SK-N-SH (cell line): ENCODE data around the gene UBR1. TPM values are rescaled to one million over a fixed set of nuclear protein-coding genes. Genes with fewer than 3 reads are reported as not detected.

Source experiments
- CTCF ChIA-PET: fragments of 300-600, 350-600 bp; formaldehyde crosslinking; extraction: SDS; loops from one replicate; lab custom pipeline; 2021; lab: Yijun Ruan, JAX
- POLR2A ChIA-PET: fragments of 350-600 bp; sonication (Branson Sonifier 250); formaldehyde crosslinking; extraction: SDS; loops from one replicate; lab custom pipeline; 2020; ENCODE audit warnings: antibody characterized with exemption, inconsistent platforms; lab: Yijun Ruan, JAX
- DNase-seq: peaks from one replicate; pipeline ENCODE4 v3.0.0; 2012
- H2AFZ ChIP-seq: fragments of 200-600 bp; sonication (generic); 2 replicates; pipeline ENCODE4 v1.8.1; 2016; ENCODE audit warnings: antibody characterized with exemption, mild to moderate bottlenecking, low read depth
- H3F3A ChIP-seq: fragments of 200-600 bp; sonication (generic); replicated peaks from 2 replicates; pipeline ENCODE3; 2016; ENCODE audit warnings: antibody characterized with exemption, mild to moderate bottlenecking; ENCODE audit not compliant: insufficient read depth
- H3K27ac ChIP-seq, 2 experiments: fragments of 200-500 bp in 1 of 2; fragments of 200-600 bp in 1 of 2; sonication (Bioruptor generic) in 1 of 2; sonication (generic), shearing (Covaris generic) in 1 of 2; 2 replicates each; pipeline versions ENCODE4 v1.5.1 to v1.6.1; 2014 to 2016; ENCODE audit warnings: low read depth in 2 of 2, inconsistent platforms in 1 of 2, low read length in 1 of 2, mild to moderate bottlenecking in 1 of 2, mixed read lengths in 1 of 2
- H3K27me3 ChIP-seq: fragments of 200-600 bp; sonication (generic), shearing (Covaris generic); 2 replicates; pipeline ENCODE4 v1.6.1; 2016; ENCODE audit warnings: mixed run types; ENCODE audit not compliant: insufficient read depth
- H3K36me3 ChIP-seq, 2 experiments: fragments of 200-500 bp in 1 of 2; fragments of 200-600 bp in 1 of 2; sonication (Bioruptor generic) in 1 of 2; sonication (generic) in 1 of 2; replicated peaks in 1 of 2; 2 replicates each; pipeline versions ENCODE3 to v1.5.1; 2014 to 2016; ENCODE audit warnings: low read length in 1 of 2, mild to moderate bottlenecking in 1 of 2; ENCODE audit not compliant: insufficient read depth in 2 of 2, control insufficient read depth in 1 of 2
- H3K4me1 ChIP-seq, 2 experiments: fragments of 200-500 bp in 1 of 2; fragments of 200-600 bp in 1 of 2; sonication (Bioruptor generic) in 1 of 2; sonication (generic), shearing (Covaris generic) in 1 of 2; 2 replicates each; pipeline versions ENCODE4 v1.5.1 to v1.6.1; 2014 to 2016; ENCODE audit warnings: low read depth in 1 of 2, low read length in 1 of 2, mixed run types in 1 of 2; ENCODE audit not compliant: insufficient read depth in 2 of 2, control insufficient read depth in 1 of 2
- H3K4me2 ChIP-seq: fragments of 200-600 bp; sonication (generic), shearing (Covaris generic); 2 replicates; pipeline ENCODE4 v1.6.1; 2017; ENCODE audit warnings: mixed run types
- H3K4me3 ChIP-seq, 2 experiments: fragments of 200-500 bp in 1 of 2; fragments of 200-600 bp in 1 of 2; sonication (Bioruptor generic) in 1 of 2; sonication (generic), shearing (Covaris generic) in 1 of 2; 2 replicates each; pipeline versions ENCODE4 v1.5.1 to v1.8.1; 2014 to 2016; ENCODE audit warnings: low read depth in 2 of 2, inconsistent platforms in 1 of 2, low read length in 1 of 2, mild to moderate bottlenecking in 1 of 2, mixed read lengths in 1 of 2, moderate library complexity in 1 of 2
- H3K79me2 ChIP-seq: fragments of 200-600 bp; sonication (generic); 2 replicates; pipeline ENCODE4 v1.8.1; 2017; ENCODE audit warnings: mild to moderate bottlenecking; ENCODE audit not compliant: insufficient read depth
- H3K9ac ChIP-seq: fragments of 200-600 bp; sonication (generic); 2 replicates; pipeline ENCODE4 v1.6.1; 2017; ENCODE audit warnings: mixed run types
- H3K9me2 ChIP-seq: fragments of 200-600 bp; sonication (generic); 2 replicates; pipeline ENCODE4 v1.6.1; 2017; ENCODE audit warnings: mixed run types
- H3K9me3 ChIP-seq: fragments of 200-600 bp; sonication (generic); 2 replicates; pipeline ENCODE4 v1.6.1; 2017; ENCODE audit warnings: mixed run types, mild to moderate bottlenecking, moderate library complexity
- H4K20me1 ChIP-seq: fragments of 200-600 bp; sonication (generic); 2 replicates; pipeline ENCODE4 v1.6.1; 2017; ENCODE audit warnings: mild to moderate bottlenecking, mixed run types; ENCODE audit not compliant: insufficient read depth
- EP300 ChIP-seq, 2 experiments: IDR thresholded peaks; 2 replicates each; pipeline versions ENCODE4 v1.4.0 to v1.6.1; 2012; ENCODE audit warnings: borderline replicate concordance in 1 of 2, low read depth in 1 of 2, low read length in 1 of 2
- EZH2phosphoT487 ChIP-seq: fragments of 200-600 bp; sonication (generic); IDR thresholded peaks from 2 replicates; pipeline ENCODE4 v1.6.1; 2017; ENCODE audit warnings: low read depth, mixed run types, mild to moderate bottlenecking, antibody characterized with exemption, moderate library complexity, borderline replicate concordance
- FOXM1 ChIP-seq: IDR thresholded peaks from 2 replicates; pipeline ENCODE4 v1.4.0; 2012; ENCODE audit warnings: low read depth, mild to moderate bottlenecking
- GABPA ChIP-seq: IDR thresholded peaks from 2 replicates; pipeline ENCODE4 v1.4.0; 2012; ENCODE audit warnings: low read depth, mild to moderate bottlenecking
- GATA2 ChIP-seq: sonication (generic); formaldehyde crosslinking; IDR thresholded peaks from 2 replicates; pipeline ENCODE4 v1.5.0; 2020; ENCODE audit warnings: mild to moderate bottlenecking, missing genetic modification reagents
- IRF3 ChIP-seq: fragments of 150-350 bp; IDR thresholded peaks from 2 replicates; pipeline ENCODE4 v1.6.1; 2016; ENCODE audit warnings: mild to moderate bottlenecking, low read depth, low read length
- JUND ChIP-seq: IDR thresholded peaks from 2 replicates; pipeline ENCODE4 v1.4.0; 2012
- MAX ChIP-seq: IDR thresholded peaks from 2 replicates; pipeline ENCODE4 v1.4.0; 2012; ENCODE audit warnings: low read depth
- NFIC ChIP-seq: IDR thresholded peaks from 2 replicates; pipeline ENCODE4 v1.4.0; 2012; ENCODE audit warnings: borderline replicate concordance
- NRF1 ChIP-seq: IDR thresholded peaks from 2 replicates; pipeline ENCODE4 v1.6.1; 2012; ENCODE audit warnings: low read depth, mild to moderate bottlenecking, low read length
- PBX3 ChIP-seq: IDR thresholded peaks from 2 replicates; pipeline ENCODE4; 2012
- POLR2AphosphoS5 ChIP-seq: IDR thresholded peaks from 2 replicates; pipeline ENCODE4 v1.6.1; 2012; ENCODE audit warnings: low read depth, low read length
- RAD21 ChIP-seq: IDR thresholded peaks from 2 replicates; pipeline ENCODE4 v1.6.1; 2012; ENCODE audit warnings: mild to moderate bottlenecking, low read length
- RFX5 ChIP-seq: IDR thresholded peaks from 2 replicates; pipeline ENCODE4 v1.6.1; 2012; ENCODE audit warnings: mild to moderate bottlenecking, improper control_type of control experiment, low read length
- SIN3A ChIP-seq: IDR thresholded peaks from 2 replicates; pipeline ENCODE4 v1.6.1; 2012; ENCODE audit warnings: low read depth, mild to moderate bottlenecking, low read length, moderate library complexity, borderline replicate concordance
- TCF12 ChIP-seq: IDR thresholded peaks from 2 replicates; pipeline ENCODE4 v1.4.0; 2012
- TEAD4 ChIP-seq: IDR thresholded peaks from 2 replicates; pipeline ENCODE4 v1.4.0; 2012; ENCODE audit warnings: mild to moderate bottlenecking, borderline replicate concordance; ENCODE audit not compliant: insufficient read depth
- USF2 ChIP-seq: fragments of 150-350 bp; IDR thresholded peaks from 2 replicates; pipeline ENCODE4 v1.6.1; 2017; ENCODE audit warnings: antibody characterized with exemption, low read length, low read depth, borderline replicate concordance
- YY1 ChIP-seq: IDR thresholded peaks from 2 replicates; pipeline ENCODE4 v1.4.0; 2012; ENCODE audit warnings: low read depth, mild to moderate bottlenecking
- WGBS: methylation state at CpG from one replicate; pipeline ENCODE4 v1.1.6; 2017; ENCODE audit warnings: low lambda C conversion rate; 5-methylcytosine and 5-hydroxymethylcytosine counted together
- polyA plus RNA-seq, 3 experiments: library from polyadenylated mRNA; depleted of rRNA; stranded (reverse); fragments of >200 nt; gene quantifications; 2 replicates each; pipeline ENCODE4 v1.2.3, GENCODE V29; 2012
- TF ChIP-seq, protein P1 (sequence below): IDR thresholded peaks from 2 replicates; pipeline ENCODE4 v1.4.0; 2012; ENCODE audit warnings: low read depth, borderline replicate concordance

The UBR1 gene
- polyA plus RNA-seq, 1 of the 3 experiments (the other 2 are of a cell fraction) = 3.7 TPM

DNA sequence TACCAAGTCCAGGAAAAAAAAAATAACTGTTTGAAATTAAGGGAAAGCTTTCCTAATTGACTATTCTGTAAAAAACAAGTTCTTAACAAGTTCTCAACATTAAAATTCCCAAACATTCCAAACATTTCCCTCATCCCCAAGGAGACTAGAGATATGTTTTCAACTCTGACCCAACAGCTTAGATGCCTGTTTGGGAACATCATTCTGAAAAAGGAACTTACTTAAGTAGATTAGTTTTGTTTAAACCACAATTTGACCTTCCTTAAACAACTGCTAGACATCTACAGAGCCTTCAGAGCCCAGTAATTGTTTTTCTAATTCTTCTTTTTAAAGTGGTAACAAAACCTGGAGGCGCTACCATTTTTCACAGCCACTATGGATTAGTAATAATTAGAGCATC, 12.8 kb downstream of the UBR1 start:
- Histone ChIP-seq H3K27me3 (no peaks in the 10 kb centered on the region), H3K36me3 (peaks cover 3 to 20% of the 10 kb centered on the region in 2 experiments), H3K9ac (no peak overlapping the region), H4K20me1 (peaks cover 5% of the 10 kb centered on the region; the same call in 1 of the 2 replicates), H2AFZ (no peak overlapping the region), H3F3A (no peaks in the 10 kb centered on the region), H3K4me3 (no peak overlapping the region), H3K4me2 (no peak overlapping the region), H3K79me2 (peaks cover 77% of the 10 kb centered on the region), H3K9me2 (no peaks in the 10 kb centered on the region), H3K4me1 (no peaks in the 10 kb centered on the region; a peak in 1 of 4 replicates), H3K9me3 (no peaks in the 10 kb centered on the region), H3K27ac (0 out of 4 replicates have a peak overlapping the region, but pooled peaks of 1 of the 2 experiments have one; percentile 28)
- 100% methylated on average over 1 of the region's 1 CpG for WGBS
- ChIA-PET CTCF (interaction anchor here (1.0 kb wide), 1 partner anchor 192 kb away, joined by 3 read pairs; no protein-coding TSS in a partner anchor), POLR2A (no interaction called here)
- TF ChIP-seq TEAD4 (no peak), RFX5 (no peak), YY1 (no peak), NFIC (no peak)
- TF ChIP-seq, protein P1, sequence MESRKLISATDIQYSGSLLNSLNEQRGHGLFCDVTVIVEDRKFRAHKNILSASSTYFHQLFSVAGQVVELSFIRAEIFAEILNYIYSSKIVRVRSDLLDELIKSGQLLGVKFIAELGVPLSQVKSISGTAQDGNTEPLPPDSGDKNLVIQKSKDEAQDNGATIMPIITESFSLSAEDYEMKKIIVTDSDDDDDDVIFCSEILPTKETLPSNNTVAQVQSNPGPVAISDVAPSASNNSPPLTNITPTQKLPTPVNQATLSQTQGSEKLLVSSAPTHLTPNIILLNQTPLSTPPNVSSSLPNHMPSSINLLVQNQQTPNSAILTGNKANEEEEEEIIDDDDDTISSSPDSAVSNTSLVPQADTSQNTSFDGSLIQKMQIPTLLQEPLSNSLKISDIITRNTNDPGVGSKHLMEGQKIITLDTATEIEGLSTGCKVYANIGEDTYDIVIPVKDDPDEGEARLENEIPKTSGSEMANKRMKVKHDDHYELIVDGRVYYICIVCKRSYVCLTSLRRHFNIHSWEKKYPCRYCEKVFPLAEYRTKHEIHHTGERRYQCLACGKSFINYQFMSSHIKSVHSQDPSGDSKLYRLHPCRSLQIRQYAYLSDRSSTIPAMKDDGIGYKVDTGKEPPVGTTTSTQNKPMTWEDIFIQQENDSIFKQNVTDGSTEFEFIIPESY = no peak
- no peak for DNase-seq

DNA sequence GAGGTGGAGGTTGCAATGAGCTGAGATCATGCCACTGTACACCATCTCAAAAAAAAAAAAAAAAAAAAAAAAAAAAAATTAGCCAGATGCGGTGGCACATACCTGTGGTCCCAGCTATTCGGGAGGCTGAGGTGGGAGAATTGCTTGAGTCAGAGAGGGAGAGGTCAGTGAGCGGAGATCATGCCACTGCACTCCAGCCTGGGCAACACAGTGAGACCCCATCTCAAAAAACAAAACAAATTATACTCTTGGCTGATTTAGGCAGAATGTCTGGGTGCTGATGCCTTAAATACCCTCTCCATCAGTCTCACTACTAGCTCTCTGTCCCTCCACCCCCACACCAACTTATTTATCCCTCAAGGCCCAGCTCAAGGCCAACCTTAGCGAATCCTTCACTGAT, 14.0 kb downstream of the UBR1 start:
- WGBS = 98% methylated on average over 4 of the region's 4 CpGs
- no peaks in the 10 kb centered on the region for H3K9me2 ChIP-seq
- H2AFZ ChIP-seq = no peak overlapping the region
- H3K27me3 ChIP-seq = no peaks in the 10 kb centered on the region
- no peaks in the 10 kb centered on the region; a peak in 1 of 4 replicates for H3K4me1 ChIP-seq
- H3K4me2 ChIP-seq = no peak overlapping the region
- H4K20me1 ChIP-seq = peaks cover 5% of the 10 kb centered on the region; the same call in 1 of the 2 replicates
- H3K36me3 ChIP-seq = peaks cover 3 to 18% of the 10 kb centered on the region in 2 experiments
- H3K27ac ChIP-seq = no peak overlapping the region
- no peak overlapping the region for H3K9ac ChIP-seq
- H3K4me3 ChIP-seq = no peak overlapping the region
- ChIA-PET CTCF (interaction anchor here (1.3 kb wide), 1 partner anchor 194 kb away, joined by 3 read pairs; no protein-coding TSS in a partner anchor), POLR2A (no interaction called here)
- no peak for DNase-seq
- TF ChIP-seq IRF3 (no peak), TCF12 (no peak), GATA2 (CRISPR knock-in tag) (no peak), USF2 (no peak), NRF1 (no peak), RAD21 (no peak), GABPA (no peak), JUND (no peak), PBX3 (no peak), EZH2phosphoT487 (no peak), MAX (no peak), YY1 (no peak), FOXM1 (no peak), EP300 (IDR thresholded peaks at IDR 0.05; ENCODE audit: borderline replicate concordance in 1 of 2, low read depth in 1 of 2, low read length in 1 of 2) (no peak), SIN3A (no peak), POLR2AphosphoS5 (no peak)
- H3K9me3 ChIP-seq = no peaks in the 10 kb centered on the region
- peaks cover 77% of the 10 kb centered on the region for H3K79me2 ChIP-seq
- no peaks in the 10 kb centered on the region for H3F3A ChIP-seq
